Neuronal stem cell (in vitro differentiated cells): ENCODE data around the gene PACS1.

Experiments
- DNase-seq: peaks from one replicate; pipeline ENCODE4 v3.0.0-alpha.2; 2013; ENCODE audit warnings: low spot score
- H2AFZ ChIP-seq: one replicate; pipeline ENCODE4 v1.6.1; 2013; ENCODE audit warnings: mild to moderate bottlenecking, low read length, inconsistent platforms
- H2AK5ac ChIP-seq: 2 replicates; pipeline ENCODE4 v1.6.1; 2013; ENCODE audit warnings: low read depth, mild to moderate bottlenecking, inconsistent platforms, low read length, moderate library complexity, mixed read lengths
- H2BK120ac ChIP-seq: 2 replicates; pipeline ENCODE4 v1.6.1; 2013; ENCODE audit warnings: low read depth, mild to moderate bottlenecking, inconsistent platforms, low read length, moderate library complexity, mixed read lengths
- H2BK12ac ChIP-seq: one replicate; pipeline ENCODE4 v1.6.1; 2013; ENCODE audit warnings: low read length, inconsistent platforms
- H2BK15ac ChIP-seq: 2 replicates; pipeline ENCODE4 v1.6.1; 2013; ENCODE audit warnings: mild to moderate bottlenecking, low read length, inconsistent platforms, mixed read lengths
- H2BK5ac ChIP-seq: one replicate; pipeline ENCODE4 v1.6.1; 2013; ENCODE audit warnings: inconsistent platforms, mild to moderate bottlenecking, low read length, moderate library complexity
- H3K14ac ChIP-seq: one replicate; pipeline ENCODE4 v1.6.1; 2013; ENCODE audit warnings: low read length, inconsistent platforms
- H3K18ac ChIP-seq: 2 replicates; pipeline ENCODE4 v1.6.1; 2013; ENCODE audit warnings: low read length, inconsistent platforms
- H3K23ac ChIP-seq: 2 replicates; pipeline ENCODE4 v1.6.1; 2013; ENCODE audit warnings: low read depth, mild to moderate bottlenecking, mixed read lengths, low read length, inconsistent platforms; ENCODE audit not compliant: poor library complexity
- H3K27ac ChIP-seq: replicated peaks from 3 replicates; pipeline ENCODE4 v1.5.1; 2013; ENCODE audit warnings: low read length, inconsistent platforms
- H3K27me3 ChIP-seq, 3 experiments: 2 replicates each; pipeline ENCODE4 v1.6.1; 2013; ENCODE audit warnings: low read length in 3 of 3, mild to moderate bottlenecking in 2 of 3, inconsistent platforms in 1 of 3, low read depth in 1 of 3, mixed read lengths in 1 of 3, moderate library complexity in 1 of 3; ENCODE audit not compliant: control insufficient read depth in 3 of 3, insufficient read depth in 3 of 3
- H3K36me3 ChIP-seq, 2 donors: replicated peaks in 1 of 2; 2 replicates each; pipeline ENCODE4 v1.6.1; 2013; ENCODE audit warnings: low read length in 2 of 2; ENCODE audit not compliant: control insufficient read depth in 2 of 2, insufficient read depth in 2 of 2
- H3K4ac ChIP-seq: 2 replicates; pipeline ENCODE4 v1.6.1; 2013; ENCODE audit warnings: inconsistent platforms, mild to moderate bottlenecking, low read length, moderate library complexity
- H3K4me1 ChIP-seq, 2 donors: 1 replicate in 1 of 2; 2 replicates in 1 of 2; pipeline ENCODE4 v1.6.1; 2013; ENCODE audit warnings: low read length in 2 of 2, low read depth in 1 of 2; ENCODE audit not compliant: control insufficient read depth in 2 of 2, insufficient read depth in 1 of 2
- H3K4me2 ChIP-seq: one replicate; pipeline ENCODE4 v1.6.1; 2013; ENCODE audit warnings: mild to moderate bottlenecking, low read length, inconsistent platforms; ENCODE audit not compliant: insufficient read depth, poor library complexity, severe bottlenecking
- H3K4me3 ChIP-seq, 2 donors: 2 replicates each; pipeline ENCODE4 v1.5.1; 2013; ENCODE audit warnings: low read length in 2 of 2, mild to moderate bottlenecking in 2 of 2, inconsistent platforms in 1 of 2, moderate library complexity in 1 of 2
- H3K79me1 ChIP-seq: one replicate; pipeline ENCODE4 v1.6.1; 2013; ENCODE audit warnings: low read depth, mild to moderate bottlenecking, inconsistent platforms, low read length, moderate library complexity
- H3K9ac ChIP-seq: one replicate; pipeline ENCODE4 v1.6.1; 2013; ENCODE audit warnings: mild to moderate bottlenecking, low read depth, low read length, inconsistent platforms; ENCODE audit not compliant: poor library complexity
- H3K9me3 ChIP-seq, 2 donors: replicated peaks in 1 of 2; 2 replicates each; pipeline versions ENCODE3 to v1.6.1; 2013; ENCODE audit warnings: low read length in 2 of 2, mild to moderate bottlenecking in 2 of 2, inconsistent platforms in 1 of 2, low read depth in 1 of 2, mixed read lengths in 1 of 2, moderate library complexity in 1 of 2; ENCODE audit not compliant: control insufficient read depth in 2 of 2, insufficient read depth in 1 of 2
- H4K8ac ChIP-seq: one replicate; pipeline ENCODE4 v1.6.1; 2013; ENCODE audit warnings: low read depth, mild to moderate bottlenecking, inconsistent platforms, low read length, moderate library complexity
- H4K91ac ChIP-seq: one replicate; pipeline ENCODE4 v1.6.1; 2013; ENCODE audit warnings: low read length, low read depth, mild to moderate bottlenecking, inconsistent platforms; ENCODE audit not compliant: poor library complexity
- WGBS, 2 donors: extraction: QIAGEN DNeasy Blood & Tissue Kit; methylation state at CpG; one replicate each; pipeline ENCODE4 v1.1.7; 2013; ENCODE audit warnings: missing lambda C conversion rate in 2 of 2, mixed read lengths in 1 of 2; ENCODE audit not compliant: insufficient read length in 2 of 2, insufficient replicate concordance in 1 of 2; ENCODE audit errors: extremely low coverage in 2 of 2; 5-methylcytosine and 5-hydroxymethylcytosine counted together

PACS1 gene

DNA sequence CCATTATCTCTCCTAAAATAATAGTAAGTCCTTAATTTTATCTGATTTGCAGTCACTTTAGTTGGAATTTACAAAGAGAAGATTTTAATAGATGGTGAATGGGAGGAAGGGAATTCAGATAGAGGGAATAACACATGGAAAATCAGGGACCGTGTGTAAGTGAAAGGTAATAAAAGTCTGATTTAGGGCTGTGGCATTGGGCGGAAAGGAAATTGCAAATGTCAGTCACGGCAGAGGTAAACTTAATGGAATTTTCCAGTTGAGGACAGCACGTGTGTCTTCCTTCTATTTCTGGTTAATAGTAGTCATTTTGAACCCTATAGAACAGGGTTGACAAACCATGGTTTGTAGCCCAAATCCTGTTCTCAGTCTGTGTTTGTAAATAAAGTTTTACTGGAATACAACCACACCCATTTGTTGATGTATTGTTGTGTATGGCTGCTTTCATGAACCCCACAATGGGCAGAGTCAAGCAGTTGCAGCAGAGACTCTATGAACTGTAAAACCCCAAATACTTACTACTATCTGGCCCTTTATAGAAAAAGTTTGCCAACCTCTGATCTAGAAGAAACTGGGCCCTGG lies 34.1 kb downstream of the PACS1 start:
- no peak overlapping the region for H2BK5ac ChIP-seq
- no peaks in the 10 kb centered on the region for H3K27me3 ChIP-seq
- no peak overlapping the region for H3K23ac ChIP-seq
- no peak overlapping the region for H2BK120ac ChIP-seq
- H3K14ac ChIP-seq = no peak overlapping the region
- H2AK5ac ChIP-seq = no peak overlapping the region
- no peak overlapping the region for H2BK15ac ChIP-seq
- H3K27ac ChIP-seq = no peak overlapping the region
- H3K9me3 ChIP-seq = no peaks in the 10 kb centered on the region
- H3K4ac ChIP-seq = no peak overlapping the region
- no peak overlapping the region for H3K4me2 ChIP-seq
- H3K18ac ChIP-seq = no peak overlapping the region
- no peak overlapping the region for H3K4me3 ChIP-seq
- H3K4me1 ChIP-seq = peaks cover 2 to 3% of the 10 kb centered on the region in 2 donors
- no peak overlapping the region for H4K8ac ChIP-seq
- no peak overlapping the region for H2BK12ac ChIP-seq
- H3K9ac ChIP-seq = no peak overlapping the region
- H4K91ac ChIP-seq = no peak overlapping the region
- no peak for DNase-seq
- no peak overlapping the region for H2AFZ ChIP-seq
- WGBS, 2 donors = 100% methylated on average over 1 of the region's 4 CpGs; no CpG with 5 or more reads in 1 of the 2 donors
- no peaks in the 10 kb centered on the region for H3K36me3 ChIP-seq
- H3K79me1 ChIP-seq = no peaks in the 10 kb centered on the region

DNA sequence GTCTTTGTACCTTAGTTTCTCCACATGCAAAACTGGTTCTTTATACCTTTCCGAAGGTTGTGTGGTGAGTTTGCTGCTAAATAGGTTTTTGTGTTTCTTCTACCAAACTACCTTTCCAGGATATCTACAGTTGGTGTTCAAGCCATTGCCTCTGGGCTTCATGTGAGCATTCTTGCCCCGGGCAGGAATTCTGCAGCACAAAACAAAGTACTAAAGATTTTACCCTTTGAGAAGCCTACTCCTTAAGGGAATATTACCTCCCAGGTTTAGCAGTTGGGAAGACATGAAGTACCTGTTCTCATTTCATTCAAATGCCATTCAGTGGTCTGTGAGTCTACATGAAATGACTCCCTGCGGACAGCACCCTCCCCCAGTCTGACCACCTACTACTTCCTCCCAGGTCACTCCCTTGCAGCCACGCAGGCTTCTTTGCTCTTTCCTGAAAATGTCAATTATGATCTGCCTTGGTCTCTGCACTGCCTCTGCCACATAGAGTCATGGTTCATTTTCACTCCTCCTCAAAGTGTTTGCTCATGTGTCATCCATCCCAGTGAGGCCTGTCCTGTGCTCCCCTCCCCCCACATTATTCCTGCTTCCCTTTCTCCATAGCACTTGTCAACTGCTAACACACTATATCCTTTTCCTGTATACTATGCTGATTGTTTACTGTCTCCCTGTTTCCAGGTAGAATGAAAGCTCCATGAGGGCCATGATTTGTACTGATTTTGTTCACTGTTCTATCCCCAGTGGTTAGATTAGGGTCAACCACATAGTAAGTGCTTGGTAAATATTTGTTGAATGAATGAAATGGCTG lies 36.9 kb downstream of the PACS1 start:
- H3K14ac ChIP-seq = no peak overlapping the region
- no peak overlapping the region for H3K4me2 ChIP-seq
- no peak overlapping the region for H2AFZ ChIP-seq
- H3K18ac ChIP-seq = no peak overlapping the region
- H3K9me3 ChIP-seq = no peaks in the 10 kb centered on the region
- H4K8ac ChIP-seq = no peak overlapping the region
- H3K79me1 ChIP-seq = no peaks in the 10 kb centered on the region
- no peak overlapping the region for H3K4me3 ChIP-seq
- no peak overlapping the region for H3K4ac ChIP-seq
- H3K4me1 ChIP-seq = peaks cover 0 to 2% of the 10 kb centered on the region in 2 donors
- no peak overlapping the region for H3K23ac ChIP-seq
- H2BK15ac ChIP-seq = no peak overlapping the region
- no peak overlapping the region for H2BK12ac ChIP-seq
- H3K27me3 ChIP-seq = no peaks in the 10 kb centered on the region
- H4K91ac ChIP-seq = no peak overlapping the region
- WGBS, 2 donors = no CpG with 5 or more reads among the region's 4 CpGs
- no peak for DNase-seq
- no peak overlapping the region for H3K9ac ChIP-seq
- H3K36me3 ChIP-seq = no peaks in the 10 kb centered on the region
- H2BK120ac ChIP-seq = no peak overlapping the region
- H3K27ac ChIP-seq = no peak overlapping the region
- H2AK5ac ChIP-seq = no peak overlapping the region
- H2BK5ac ChIP-seq = no peak overlapping the region

DNA sequence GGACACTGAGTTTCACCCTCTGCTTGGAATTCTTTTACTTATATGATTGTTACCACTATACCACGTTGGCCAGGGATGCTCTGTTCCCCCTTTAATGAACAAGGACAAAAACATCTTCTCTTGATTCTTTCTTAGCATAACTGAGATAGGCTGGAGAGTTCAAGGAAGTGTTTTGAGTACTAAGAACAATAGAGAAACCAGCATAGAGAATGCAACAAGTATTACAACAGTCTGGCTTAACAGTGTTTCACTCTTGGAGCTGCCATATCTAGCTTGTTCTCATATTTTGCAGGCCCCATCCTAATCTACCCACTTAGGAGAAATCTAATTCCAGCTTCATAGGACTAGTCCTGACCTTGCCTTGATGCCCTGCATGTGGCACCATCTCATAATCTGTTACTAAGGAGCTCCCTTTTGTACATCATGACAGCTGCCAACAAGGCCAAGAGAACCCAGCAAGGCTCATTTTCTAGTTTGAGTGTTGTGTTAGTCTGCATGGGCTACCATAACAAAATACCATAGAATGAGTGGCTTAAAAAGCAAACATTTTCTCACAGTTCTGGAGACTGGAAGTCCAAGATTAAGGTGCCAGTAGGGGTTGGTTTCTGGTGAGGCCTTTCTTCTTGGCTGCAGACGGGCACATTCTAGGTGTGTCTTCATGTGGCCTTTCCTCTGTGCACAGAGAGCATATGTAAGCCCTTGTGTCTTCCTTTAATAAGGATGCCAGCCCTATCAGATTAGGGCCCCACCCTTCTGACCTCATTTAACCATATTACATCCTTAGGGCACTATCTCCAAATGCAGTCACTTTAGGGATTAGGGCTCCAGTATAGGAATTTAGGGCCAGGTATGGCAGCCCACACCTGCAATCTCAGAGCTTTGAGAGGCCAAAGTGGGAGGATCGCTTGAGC lies 37.8 kb downstream of the PACS1 start:
- H3K27ac ChIP-seq = no peak overlapping the region
- no peak overlapping the region for H2BK5ac ChIP-seq
- H3K4ac ChIP-seq = no peak overlapping the region
- no peak overlapping the region for H3K23ac ChIP-seq
- H2AK5ac ChIP-seq = no peak overlapping the region
- no peak overlapping the region for H2AFZ ChIP-seq
- H3K36me3 ChIP-seq = no peaks in the 10 kb centered on the region
- no peak overlapping the region for H3K4me2 ChIP-seq
- no peaks in the 10 kb centered on the region for H3K9me3 ChIP-seq
- no peak overlapping the region for H3K9ac ChIP-seq
- no peak overlapping the region for H2BK120ac ChIP-seq
- no peak overlapping the region for H3K18ac ChIP-seq
- no peak overlapping the region for H4K91ac ChIP-seq
- no CpG with 5 or more reads among the region's 3 CpGs for WGBS, 2 donors
- H3K14ac ChIP-seq = no peak overlapping the region
- H4K8ac ChIP-seq = no peak overlapping the region
- H2BK15ac ChIP-seq = no peak overlapping the region
- H3K79me1 ChIP-seq = no peaks in the 10 kb centered on the region
- no peak for DNase-seq
- H3K4me3 ChIP-seq = no peak overlapping the region
- H2BK12ac ChIP-seq = no peak overlapping the region
- H3K4me1 ChIP-seq = peaks cover 5 to 8% of the 10 kb centered on the region in 2 donors
- no peaks in the 10 kb centered on the region for H3K27me3 ChIP-seq

DNA sequence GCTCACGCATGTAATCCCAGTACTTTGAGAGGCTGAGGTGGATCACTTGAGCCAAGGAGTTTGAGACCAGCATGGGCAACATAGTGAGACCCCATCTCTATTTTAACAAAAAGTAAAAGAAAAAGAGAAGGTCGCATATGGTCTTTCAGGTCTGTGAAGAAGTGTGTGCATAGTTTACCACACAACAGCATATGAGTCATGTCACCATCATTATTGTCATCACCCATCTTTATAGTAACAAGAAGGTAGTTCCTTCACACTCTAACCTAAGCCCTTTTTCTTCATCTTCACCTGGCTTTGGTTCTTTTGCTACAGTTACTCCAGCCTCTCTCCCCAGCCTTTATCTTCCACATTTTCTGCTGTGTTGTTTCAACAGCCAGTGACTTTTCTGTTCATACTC lies 39.2 kb downstream of the PACS1 start:
- Histone ChIP-seq H3K4ac (no peak overlapping the region), H2BK120ac (no peak overlapping the region), H3K4me2 (no peak overlapping the region), H4K91ac (no peak overlapping the region), H2BK5ac (no peak overlapping the region), H2BK12ac (no peak overlapping the region), H3K9ac (no peak overlapping the region), H3K9me3 (no peaks in the 10 kb centered on the region), H3K79me1 (no peaks in the 10 kb centered on the region), H3K18ac (no peak overlapping the region), H4K8ac (no peak overlapping the region), H3K4me3 (no peak overlapping the region), H2BK15ac (no peak overlapping the region), H3K4me1 (peaks cover 5 to 12% of the 10 kb centered on the region in 2 donors), H3K27ac (no peak overlapping the region), H3K14ac (no peak overlapping the region), H3K27me3 (no peaks in the 10 kb centered on the region), H3K23ac (no peak overlapping the region), H3K36me3 (no peaks in the 10 kb centered on the region), H2AFZ (no peak overlapping the region), H2AK5ac (no peak overlapping the region)
- DNase-seq = no peak
- WGBS, 2 donors = no CpG with 5 or more reads among the region's 2 CpGs
